Neural progenitor cell (in vitro differentiated cells): ENCODE data around the gene ALG12. TPM values are rescaled to one million over a fixed set of nuclear protein-coding genes. Genes with fewer than 3 reads are reported as not detected.

ENCODE experiments used
- DNase-seq: peaks from one replicate; pipeline ENCODE4 v3.0.0-alpha.2; 2016; ENCODE audit warnings: low spot score
- H2AFZ ChIP-seq: fragments of 200-600 bp; sonication (generic); replicated peaks from 2 replicates; pipeline ENCODE4 v1.6.1; 2016; ENCODE audit warnings: antibody characterized with exemption
- H3F3A ChIP-seq: fragments of 200-600 bp; sonication (generic); 2 replicates; pipeline ENCODE4 v1.6.1; 2016; ENCODE audit warnings: antibody characterized with exemption, low read depth
- H3K27ac ChIP-seq: fragments of 200-600 bp; sonication (generic); 2 replicates; pipeline ENCODE4 v1.5.1; 2016; ENCODE audit warnings: mild to moderate bottlenecking
- H3K27me3 ChIP-seq: fragments of 200-600 bp; sonication (generic); 2 replicates; pipeline ENCODE4 v1.6.1; 2016; ENCODE audit warnings: mild to moderate bottlenecking, moderate library complexity
- H3K36me3 ChIP-seq: fragments of 200-600 bp; sonication (generic); 2 replicates; pipeline ENCODE4 v1.5.1; 2016
- H3K4me1 ChIP-seq: fragments of 200-600 bp; sonication (generic); 2 replicates; pipeline ENCODE4 v1.6.1; 2016; ENCODE audit warnings: mixed run types
- H3K4me2 ChIP-seq: fragments of 200-600 bp; sonication (generic); 2 replicates; pipeline ENCODE4 v1.6.1; 2016
- H3K4me3 ChIP-seq: fragments of 200-600 bp; sonication (generic); 2 replicates; pipeline ENCODE4 v1.5.1; 2016
- H3K79me2 ChIP-seq: fragments of 200-600 bp; sonication (generic); 2 replicates; pipeline ENCODE4 v1.6.1; 2016; ENCODE audit warnings: low read depth
- H3K9ac ChIP-seq: fragments of 200-600 bp; sonication (generic); 2 replicates; pipeline ENCODE4 v1.6.1; 2016
- H3K9me3 ChIP-seq: fragments of 200-600 bp; sonication (generic); 2 replicates; pipeline ENCODE4 v1.5.1; 2016; ENCODE audit warnings: low read depth
- H4K20me1 ChIP-seq: fragments of 200-600 bp; sonication (generic); 2 replicates; pipeline ENCODE4 v1.6.1; 2016; ENCODE audit warnings: low read depth
- H3K27ac Mint-ChIP-seq: 3 replicates; pipeline ENCODE4 v1.8.0; 2021; ENCODE audit warnings: mixed read lengths
- H3K27me3 Mint-ChIP-seq: 2 replicates; pipeline ENCODE4 v1.8.0; 2022; ENCODE audit warnings: low read depth, mild to moderate bottlenecking, inconsistent platforms, moderate library complexity, mixed read lengths; ENCODE audit not compliant: insufficient read depth
- H3K36me3 Mint-ChIP-seq: 3 replicates; pipeline ENCODE4 v1.8.0; 2021; ENCODE audit warnings: mixed read lengths
- H3K4me1 Mint-ChIP-seq: 3 replicates; pipeline ENCODE4 v1.8.0; 2021; ENCODE audit warnings: mixed read lengths
- H3K4me3 Mint-ChIP-seq: 3 replicates; pipeline ENCODE4 v1.8.0; 2021; ENCODE audit warnings: mild to moderate bottlenecking, moderate library complexity, mixed read lengths
- H3K9me3 Mint-ChIP-seq: 3 replicates; pipeline ENCODE4 v1.8.0; 2020; ENCODE audit warnings: mixed read lengths
- CTCF ChIP-seq: fragments of 200-600 bp; sonication (generic); IDR thresholded peaks from 2 replicates; pipeline ENCODE4 v1.5.1; 2017; ENCODE audit warnings: antibody characterized with exemption, mild to moderate bottlenecking
- EZH2 ChIP-seq: fragments of 200-600 bp; sonication (generic); IDR thresholded peaks from 2 replicates; pipeline ENCODE4 v1.6.1; 2017; ENCODE audit warnings: antibody characterized with exemption, mild to moderate bottlenecking, moderate library complexity
- EZH2phosphoT487 ChIP-seq: fragments of 200-600 bp; sonication (generic); IDR thresholded peaks from 2 replicates; pipeline ENCODE4 v1.6.1; 2017; ENCODE audit warnings: antibody characterized with exemption
- total RNA-seq: library from RNA; depleted of rRNA; stranded (reverse); fragments of >200 nt; gene quantifications from 2 replicates; pipeline ENCODE4 v1.2.3, GENCODE V29; 2015; ENCODE audit warnings: low replicate concordance

ALG12 gene
- total RNA-seq, 1 donor from 2014 or later = 4.9 TPM

DNA sequence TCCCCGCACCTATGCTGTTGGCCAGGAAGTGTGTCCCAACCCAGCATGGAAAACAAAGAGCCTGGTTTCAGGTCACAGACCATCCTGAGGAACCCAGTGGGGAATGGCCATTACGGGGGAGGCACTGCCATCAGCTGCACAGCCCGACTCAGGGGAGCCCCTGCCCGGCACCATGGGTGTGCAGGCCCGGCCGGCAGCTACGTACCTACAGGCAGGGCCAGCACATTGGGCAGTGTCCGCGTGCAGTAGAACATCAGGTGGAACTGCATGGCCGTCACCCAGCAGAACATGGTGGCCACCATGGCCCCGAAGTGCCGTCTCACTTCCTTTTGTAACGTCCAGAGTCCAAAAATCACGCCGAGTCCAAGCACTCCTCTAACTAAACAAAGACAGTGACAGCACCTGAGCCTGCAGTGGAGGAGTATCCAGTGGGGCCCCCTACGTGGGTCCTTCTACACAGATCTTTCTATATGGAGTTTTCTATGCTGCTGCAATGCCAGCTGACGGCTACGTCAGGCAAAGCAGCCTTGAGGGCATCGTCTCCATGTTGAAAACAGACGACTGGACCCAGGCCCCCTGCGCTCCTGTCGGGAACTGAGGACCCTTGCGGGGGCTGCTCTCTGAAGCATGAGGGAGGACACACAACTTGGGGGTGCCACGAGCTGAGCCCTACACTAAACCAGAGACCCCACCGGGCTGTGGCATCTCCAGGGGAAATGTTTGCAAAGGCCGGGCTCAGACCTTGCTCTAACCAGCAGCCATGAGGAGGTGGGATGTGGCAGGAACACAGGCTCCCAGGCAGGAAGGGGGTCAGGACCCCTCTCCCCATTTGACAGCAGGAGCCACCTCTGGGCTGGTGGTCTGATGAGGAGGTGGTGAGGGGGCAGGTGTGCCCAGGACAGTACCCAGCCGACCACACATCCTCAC lies 7.7 kb downstream of the ALG12 start:
- Histone ChIP-seq H3K4me2 (no peak overlapping the region), H3K79me2 (no peaks in the 10 kb centered on the region), H3F3A (no peaks in the 10 kb centered on the region), H3K4me3 (no peak overlapping the region), H3K27me3 (no peaks in the 10 kb centered on the region), H3K9ac (no peak overlapping the region), H3K4me1 (no peaks in the 10 kb centered on the region), H3K36me3 (no peaks in the 10 kb centered on the region), H2AFZ (no peak overlapping the region), H4K20me1 (peaks cover 10% of the 10 kb centered on the region), H3K27ac (no peak overlapping the region), H3K9me3 (no peaks in the 10 kb centered on the region)
- H3K4me1 Mint-ChIP-seq = peaks cover 2% of the 10 kb centered on the region
- no peaks in the 10 kb centered on the region for H3K9me3 Mint-ChIP-seq
- H3K4me3 Mint-ChIP-seq = no peak overlapping the region
- no peak for TF ChIP-seq EZH2phosphoT487
- no peak for TF ChIP-seq EZH2
- TF ChIP-seq CTCF = no peak
- no peak overlapping the region for H3K27ac Mint-ChIP-seq
- peaks cover 13% of the 10 kb centered on the region for H3K36me3 Mint-ChIP-seq
- DNase-seq = no peak
- H3K27me3 Mint-ChIP-seq = peaks cover 11% of the 10 kb centered on the region

GRCh38 chr22:49909476-49910205 lies 8.6 kb downstream of the ALG12 start:
- Histone ChIP-seq H3K4me3 (no peak overlapping the region), H3K9me3 (no peaks in the 10 kb centered on the region), H3K27ac (no peak overlapping the region), H3K4me2 (no peak overlapping the region), H4K20me1 (peaks cover 2% of the 10 kb centered on the region), H3K4me1 (no peaks in the 10 kb centered on the region), H3K9ac (no peak overlapping the region), H3K27me3 (no peaks in the 10 kb centered on the region), H3K36me3 (no peaks in the 10 kb centered on the region), H3K79me2 (no peaks in the 10 kb centered on the region), H3F3A (no peaks in the 10 kb centered on the region), H2AFZ (no peak overlapping the region)
- TF ChIP-seq EZH2phosphoT487 = no peak
- TF ChIP-seq CTCF = no peak
- TF ChIP-seq EZH2 = no peak
- Mint-ChIP-seq H3K9me3 (no peaks in the 10 kb centered on the region), H3K27me3 (peaks cover 14% of the 10 kb centered on the region), H3K4me1 (peaks cover 3% of the 10 kb centered on the region), H3K4me3 (no peak overlapping the region), H3K36me3 (peaks cover 14% of the 10 kb centered on the region), H3K27ac (no peak overlapping the region)
- no peak for DNase-seq

GRCh38 chr22:49907807-49908206 lies 10.4 kb downstream of the ALG12 start:
- H3K4me1 ChIP-seq = no peaks in the 10 kb centered on the region
- no peaks in the 10 kb centered on the region for H3K36me3 ChIP-seq
- no peaks in the 10 kb centered on the region for H3K9me3 ChIP-seq
- no peak overlapping the region for H3K9ac ChIP-seq
- Mint-ChIP-seq H3K27ac (no peak overlapping the region), H3K36me3 (peaks cover 14% of the 10 kb centered on the region), H3K4me1 (peaks cover 3% of the 10 kb centered on the region), H3K4me3 (peak overlapping the region; percentile 46), H3K27me3 (peaks cover 14% of the 10 kb centered on the region), H3K9me3 (no peaks in the 10 kb centered on the region)
- TF ChIP-seq CTCF (no peak), EZH2phosphoT487 (no peak), EZH2 (no peak)
- no peaks in the 10 kb centered on the region for H4K20me1 ChIP-seq
- H3K79me2 ChIP-seq = no peaks in the 10 kb centered on the region
- no peak for DNase-seq
- no peak overlapping the region for H3K4me2 ChIP-seq
- no peak overlapping the region for H3K4me3 ChIP-seq
- peaks cover 4% of the 10 kb centered on the region for H3F3A ChIP-seq
- no peak overlapping the region for H2AFZ ChIP-seq
- no peak overlapping the region for H3K27ac ChIP-seq
- no peaks in the 10 kb centered on the region for H3K27me3 ChIP-seq
